Stimulated activated CD8-positive, alpha-beta memory T cell treated with anti-CD3 and anti-CD28 coated beads, Interleukin-4, amount 100 ng/mL, for 4 hours (primary cell): ENCODE measurements around the gene MAML2.

Experiments
- DNase-seq, 2 donors: peaks; one replicate each; pipeline ENCODE4 v3.0.0-alpha.2; 2020; ENCODE audit warnings: low read depth in 2 of 2, low spot score in 1 of 2

Gene MAML2

DNA sequence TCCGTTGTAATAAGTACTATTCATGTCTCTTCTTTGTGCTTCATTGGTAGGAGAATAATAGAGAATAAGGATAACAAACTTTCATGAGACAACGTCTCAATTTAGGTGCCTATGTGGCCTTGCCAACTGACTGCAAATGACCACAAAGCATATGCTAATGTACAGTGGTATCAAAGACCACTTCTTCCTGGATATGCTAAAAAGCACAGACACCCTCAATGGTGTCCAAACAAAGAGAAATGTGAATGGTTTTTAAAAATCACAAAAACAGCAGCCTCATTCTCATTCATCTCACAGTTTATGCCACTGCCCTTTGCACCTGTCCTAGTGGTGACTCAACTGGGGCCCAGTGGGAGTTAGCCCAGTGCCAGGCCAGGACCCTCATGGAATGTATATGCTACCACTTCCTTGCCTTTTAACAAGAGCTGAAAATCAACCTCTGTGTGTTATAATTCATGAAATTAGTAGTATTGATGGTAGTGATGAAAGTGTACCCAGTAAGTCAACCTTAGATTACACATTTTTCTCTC lies 353.9 kb downstream of the MAML2 start:
- no peak for DNase-seq

DNA sequence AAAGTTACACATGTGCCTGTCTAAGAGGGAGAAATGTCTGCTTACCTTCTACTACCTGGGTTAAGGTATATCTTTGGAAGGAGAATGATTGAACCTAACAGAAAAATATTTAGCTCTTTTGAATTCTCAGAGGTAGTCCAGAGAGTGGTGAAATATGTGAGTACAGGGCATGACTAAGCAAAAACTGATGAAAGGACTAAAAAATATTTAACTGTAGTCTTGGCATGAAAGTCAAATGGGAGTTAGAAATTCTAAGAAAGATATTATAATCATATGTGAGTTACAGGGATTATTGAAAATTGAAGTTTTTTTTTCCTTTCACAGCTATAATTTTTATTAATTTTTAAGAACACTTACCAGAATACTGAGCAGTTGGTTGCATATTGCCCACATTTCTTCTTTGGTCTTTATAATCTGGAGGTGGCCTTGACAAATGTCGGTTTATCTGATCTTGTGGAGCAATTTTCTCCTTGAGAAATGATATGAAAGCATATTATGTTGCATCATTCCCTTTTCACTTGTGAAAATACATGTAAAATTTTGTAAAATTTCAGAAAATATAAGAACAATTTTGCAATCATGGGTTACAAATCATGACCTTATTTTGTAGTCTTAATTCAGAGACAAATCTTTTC lies 357.7 kb downstream of the MAML2 start:
- no peak for DNase-seq

DNA sequence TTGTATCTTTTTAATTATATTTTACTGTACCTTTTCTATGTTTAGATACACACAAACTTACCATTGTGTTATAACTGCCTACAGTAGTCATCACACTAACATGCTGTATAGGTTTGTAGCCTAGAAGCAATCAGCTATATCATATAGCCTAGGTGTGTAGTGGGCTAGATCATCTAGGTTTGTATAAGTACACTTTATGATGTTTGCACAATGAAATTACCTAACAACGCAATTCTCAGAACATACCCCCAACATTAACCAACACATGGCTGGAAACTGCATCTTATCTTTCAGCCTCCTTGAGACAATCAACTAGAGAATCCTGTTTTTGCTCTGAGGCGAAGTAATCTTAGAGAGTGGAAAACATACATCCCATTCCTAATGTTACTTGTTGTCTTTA lies 358.9 kb downstream of the MAML2 start:
- no peak for DNase-seq

DNA sequence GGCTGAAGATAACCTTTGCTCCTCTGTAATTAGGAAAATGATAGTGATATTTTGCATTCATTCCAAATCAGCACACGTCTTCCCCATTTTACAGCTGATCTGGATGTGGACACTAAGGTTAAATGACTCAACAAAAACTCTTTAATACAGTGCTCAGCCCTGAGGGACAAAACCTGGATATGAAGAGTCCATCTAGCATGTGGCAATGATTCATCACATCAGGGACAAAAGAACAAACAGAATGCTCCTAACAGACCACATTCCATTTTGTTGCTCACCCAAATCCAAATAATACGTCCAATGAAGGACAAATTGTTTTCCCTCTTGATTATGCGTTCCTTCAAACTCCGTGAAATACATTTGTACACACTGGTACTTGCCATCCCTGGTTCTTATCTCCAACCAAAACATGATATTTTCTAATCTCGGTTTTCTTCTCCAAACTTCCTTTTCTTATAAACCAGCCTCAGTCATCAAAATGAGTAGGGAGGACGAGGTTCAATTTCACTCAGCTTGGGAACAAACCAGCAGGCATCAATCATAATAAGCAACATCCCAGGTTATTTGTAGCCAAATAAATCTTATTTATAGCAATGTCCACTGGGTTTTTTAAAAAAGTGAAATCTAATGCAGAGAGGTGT lies 365.3 kb downstream of the MAML2 start:
- DNase-seq: no peak

DNA sequence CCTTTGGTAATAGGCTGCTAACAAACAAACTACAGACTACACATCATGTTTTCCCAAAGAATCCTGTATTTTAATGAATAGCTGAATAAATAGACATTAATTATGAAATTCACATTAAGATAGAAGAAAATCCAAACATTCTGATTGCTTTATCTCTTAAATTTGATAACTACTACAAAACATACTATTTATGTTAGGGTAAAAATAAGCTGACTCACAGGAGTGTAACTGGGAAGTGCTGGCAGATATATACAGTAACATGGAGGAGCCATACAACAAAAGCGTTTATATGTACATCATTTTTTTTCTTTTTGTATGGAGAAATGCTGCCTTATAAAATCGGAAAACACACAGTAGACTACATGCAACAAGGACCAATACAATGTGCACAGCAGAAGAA lies 366.4 kb downstream of the MAML2 start:
- no peak for DNase-seq

DNA sequence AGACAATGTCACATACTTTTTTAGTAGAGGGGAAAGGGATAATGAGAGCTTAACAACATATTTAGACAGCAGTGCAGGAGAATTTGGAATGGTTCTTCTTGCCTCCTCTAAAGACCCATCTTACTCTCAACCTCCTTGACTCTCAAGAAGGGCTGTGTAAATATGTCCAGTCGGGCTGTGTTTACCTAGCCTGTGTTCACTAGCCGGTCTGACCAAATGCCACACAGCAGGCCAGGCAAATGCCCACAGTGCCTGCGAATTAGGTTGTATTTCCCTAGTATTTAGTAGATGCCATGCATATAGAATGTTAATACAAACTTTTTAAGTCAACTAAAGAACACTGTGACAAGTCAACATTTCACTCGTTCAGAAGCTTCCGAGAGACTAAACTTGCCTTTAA lies 367.7 kb downstream of the MAML2 start:
- DNase-seq: no peak

DNA sequence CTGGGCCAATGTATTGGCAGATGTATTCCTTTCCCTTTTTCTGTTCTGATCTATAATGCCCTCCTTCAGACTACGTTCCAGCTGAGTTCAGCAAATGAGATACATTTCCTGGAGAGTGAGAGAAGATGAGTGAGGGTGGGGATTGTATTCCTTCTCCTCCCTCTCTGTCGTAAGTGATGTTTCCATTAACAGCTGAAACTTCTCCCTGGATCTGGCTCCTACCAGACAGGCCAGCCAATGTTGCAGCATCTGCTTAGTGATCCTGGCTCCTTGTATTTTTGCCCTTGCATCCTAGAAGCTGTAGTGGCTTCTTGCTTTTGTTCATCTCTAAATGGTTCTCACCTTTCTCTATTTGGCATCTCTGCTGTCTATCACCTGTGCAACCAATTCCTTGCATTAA lies 370.9 kb downstream of the MAML2 start:
- no peak for DNase-seq

DNA sequence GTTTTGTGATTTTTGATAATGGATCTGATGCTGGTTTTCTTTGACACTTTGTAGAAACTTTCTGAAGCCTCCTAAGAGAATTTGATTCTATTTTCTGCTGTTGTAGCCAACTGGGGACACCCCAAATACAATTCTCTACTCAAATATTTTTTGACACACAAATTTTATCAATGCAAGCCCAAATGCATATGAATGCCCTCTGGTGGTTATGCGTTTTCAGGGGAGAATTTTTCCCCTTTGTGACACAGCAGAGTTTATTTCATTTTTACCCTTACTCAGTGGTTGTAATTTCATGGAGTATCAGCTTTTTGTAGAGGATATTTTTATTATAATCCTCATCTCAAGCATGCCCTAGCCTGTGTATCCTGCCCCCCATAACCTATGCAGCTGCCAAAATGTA lies 374.4 kb downstream of the MAML2 start:
- DNase-seq: no peak

DNA sequence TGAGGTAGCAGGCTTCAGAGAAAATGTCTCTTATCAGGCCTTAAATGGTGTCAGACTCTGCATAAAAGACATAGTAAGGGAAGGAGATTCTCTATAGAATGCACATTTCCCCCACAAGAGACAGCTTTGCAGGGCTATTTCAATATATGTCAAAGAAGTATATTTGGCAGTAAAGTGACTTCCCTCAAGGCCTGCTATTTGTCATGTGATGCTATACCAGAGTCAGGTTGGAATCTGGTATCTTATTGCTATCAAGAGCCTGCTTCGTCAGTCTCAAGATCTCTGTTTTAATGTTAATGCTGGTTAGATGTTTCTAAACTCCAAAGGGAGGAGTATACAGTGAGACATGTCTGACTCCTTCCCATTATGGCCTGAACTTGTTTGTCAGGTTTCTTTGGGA lies 378.7 kb downstream of the MAML2 start:
- DNase-seq: no peak

DNA sequence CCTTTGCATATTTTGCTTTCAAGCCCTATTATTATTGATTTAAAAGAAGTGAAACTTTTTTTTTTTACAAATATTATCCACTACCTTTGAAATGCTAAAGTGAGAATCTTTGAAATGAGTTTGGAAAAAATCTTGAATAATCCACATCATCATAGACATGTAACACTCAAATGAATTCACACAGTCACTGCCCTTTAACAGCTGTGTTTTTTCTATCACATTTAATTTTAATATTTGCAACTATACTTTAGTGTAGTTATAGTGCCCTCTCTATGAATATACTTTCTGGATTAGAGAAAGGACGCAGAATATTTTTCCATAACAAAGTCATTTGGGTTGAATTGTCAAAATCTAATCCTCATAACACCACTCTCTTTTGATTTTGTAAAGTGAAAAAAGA lies 381.2 kb downstream of the MAML2 start:
- no peak for DNase-seq

DNA sequence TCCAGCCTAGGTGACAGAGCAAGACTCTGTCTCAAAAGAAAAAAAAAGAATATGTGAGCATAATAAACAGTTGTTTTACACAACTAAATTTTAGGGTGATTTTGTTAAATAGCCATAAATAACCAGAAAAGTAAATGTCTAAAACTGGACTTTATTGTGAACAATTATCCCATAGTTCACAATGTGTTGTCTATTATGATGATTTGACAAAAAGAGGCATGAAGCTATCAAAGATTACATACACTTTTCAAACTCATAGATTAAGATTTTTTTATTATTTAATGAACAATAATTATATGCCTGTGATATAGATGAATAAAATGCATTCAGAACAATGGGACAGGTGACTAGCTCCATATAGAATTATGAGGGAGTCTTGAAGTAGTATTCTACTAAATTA lies 392.1 kb downstream of the MAML2 start:
- DNase-seq: no peak

DNA sequence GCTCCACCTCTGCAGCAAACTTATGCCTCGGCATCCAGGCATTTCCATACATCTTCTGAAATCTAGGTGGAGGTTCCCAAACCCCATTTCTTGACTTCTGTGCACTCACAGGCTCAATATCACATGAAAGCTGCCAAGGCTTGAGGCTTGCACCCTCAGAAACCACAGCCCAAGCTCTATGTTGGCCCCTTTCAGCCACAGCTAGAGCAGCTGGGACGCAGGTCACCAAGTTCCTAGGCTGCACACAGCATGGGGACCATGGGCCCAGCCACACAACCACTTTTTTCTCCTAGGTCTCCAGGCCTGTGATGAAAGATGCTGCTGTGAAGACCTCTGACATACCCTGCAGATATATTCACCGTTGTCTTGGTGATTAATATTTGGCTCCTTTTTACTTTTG lies 394.4 kb downstream of the MAML2 start:
- no peak for DNase-seq

DNA sequence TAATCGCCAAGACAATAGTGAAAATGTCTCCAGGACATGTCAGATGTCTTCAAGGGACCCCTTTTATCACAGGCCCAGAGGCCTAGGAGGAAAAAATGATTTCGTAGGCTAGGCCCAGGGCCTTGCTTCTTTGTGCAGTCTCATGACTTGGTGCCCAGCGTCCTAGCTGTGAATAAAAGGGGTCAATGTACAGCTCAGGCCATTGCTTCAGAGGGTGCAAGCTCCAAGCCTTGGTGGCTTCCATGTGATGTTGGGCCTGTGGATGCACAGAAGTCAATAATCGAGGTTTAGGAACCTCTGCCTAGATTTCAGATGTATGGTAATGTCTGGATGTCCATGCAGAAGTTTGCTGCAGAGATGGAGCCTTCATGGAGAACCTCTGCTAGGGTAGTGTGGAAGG lies 398.4 kb downstream of the MAML2 start:
- DNase-seq: no peak

DNA sequence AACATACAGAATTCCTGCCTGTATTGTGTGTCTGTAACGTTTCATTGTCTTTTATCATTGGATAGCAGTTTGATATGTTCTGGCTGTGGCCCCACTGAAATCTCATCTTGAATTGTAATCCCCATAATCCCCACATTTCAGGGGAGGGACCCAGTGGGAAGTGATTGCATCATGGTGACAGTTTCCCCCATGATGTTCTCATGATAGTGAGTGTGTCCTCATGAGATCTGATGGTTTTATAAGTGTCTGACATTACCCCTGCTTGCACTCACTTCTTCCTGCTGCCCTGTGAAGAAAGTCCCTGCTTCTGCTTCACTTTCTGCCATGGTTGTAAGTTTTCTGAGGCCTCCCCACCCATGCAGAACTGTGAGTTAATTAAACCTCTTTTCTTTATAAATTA lies 399.4 kb downstream of the MAML2 start:
- DNase-seq: no peak

DNA sequence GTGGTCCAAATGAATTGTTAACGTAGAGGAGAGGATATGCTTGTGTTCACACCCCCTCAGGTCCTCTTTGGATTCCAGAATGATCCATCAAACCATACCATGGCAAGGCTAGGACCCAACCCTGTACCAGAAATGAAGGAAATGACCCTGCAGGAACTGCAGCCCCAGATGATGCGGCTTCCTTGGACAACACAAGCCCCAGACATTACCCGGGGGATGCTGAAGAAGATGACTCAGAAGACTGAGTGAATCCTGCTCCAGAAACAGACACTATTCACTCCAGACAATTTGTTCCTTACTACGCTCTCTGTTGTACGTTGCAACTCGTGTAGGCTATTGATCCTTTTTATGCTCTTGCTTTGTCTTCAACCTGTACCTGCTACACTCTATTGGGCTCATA lies 403.9 kb downstream of the MAML2 start:
- DNase-seq: no peak

DNA sequence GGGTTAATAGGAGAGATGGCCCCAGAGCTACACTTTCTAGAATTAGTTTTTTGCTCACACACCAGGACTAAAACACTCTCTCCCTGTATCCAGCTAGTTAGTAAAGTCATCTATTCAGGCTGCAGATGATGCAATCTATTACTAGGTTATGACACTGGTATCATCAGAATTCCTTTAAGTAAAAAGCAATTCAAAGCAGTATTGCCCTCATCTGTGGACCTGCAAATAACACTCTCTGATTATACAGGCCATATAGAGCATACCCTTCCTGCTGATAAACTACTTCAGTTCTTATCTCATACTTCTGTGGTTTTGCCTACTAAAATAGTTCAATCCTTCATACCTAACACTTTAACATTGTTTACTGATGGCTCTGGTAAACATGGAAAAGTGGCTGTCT lies 405.6 kb downstream of the MAML2 start:
- no peak for DNase-seq

DNA sequence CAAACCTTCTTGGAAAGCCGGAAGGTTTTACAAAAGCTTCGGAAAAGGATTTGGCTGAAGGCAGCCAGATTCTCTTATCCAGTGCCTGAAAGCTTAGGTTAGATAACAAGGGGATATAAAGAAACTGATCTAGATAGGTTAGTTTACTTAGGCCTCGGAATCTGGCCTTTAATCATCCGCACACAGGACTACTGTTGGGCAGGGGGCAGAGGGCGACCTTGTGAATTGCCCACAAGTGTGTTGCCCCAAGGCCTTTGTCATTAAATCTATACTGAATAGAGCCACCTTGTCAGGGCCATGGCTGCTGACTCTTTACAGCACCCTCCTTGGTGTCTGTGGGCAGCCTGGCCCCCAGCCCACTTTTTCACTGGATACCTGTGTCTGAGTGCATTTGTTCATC lies 409.4 kb downstream of the MAML2 start:
- no peak for DNase-seq

DNA sequence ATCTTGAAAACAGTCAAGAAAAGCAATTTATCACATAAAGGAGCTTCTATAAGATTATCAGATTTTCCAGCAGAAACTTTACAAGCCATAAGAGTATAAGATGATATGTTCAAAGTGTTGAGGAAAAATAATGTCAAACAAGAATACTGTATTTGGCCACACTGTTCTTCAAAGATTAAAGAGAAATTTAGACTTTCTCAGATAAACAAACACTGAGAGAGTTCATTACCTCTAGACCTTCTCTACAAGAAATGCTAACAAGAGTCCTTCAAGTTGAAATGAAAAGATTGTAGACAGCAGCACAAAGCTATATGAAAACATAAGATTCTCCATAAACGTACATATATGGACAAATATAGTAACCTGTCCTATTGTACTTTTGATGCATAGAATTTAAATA lies 411.1 kb downstream of the MAML2 start:
- no peak for DNase-seq

DNA sequence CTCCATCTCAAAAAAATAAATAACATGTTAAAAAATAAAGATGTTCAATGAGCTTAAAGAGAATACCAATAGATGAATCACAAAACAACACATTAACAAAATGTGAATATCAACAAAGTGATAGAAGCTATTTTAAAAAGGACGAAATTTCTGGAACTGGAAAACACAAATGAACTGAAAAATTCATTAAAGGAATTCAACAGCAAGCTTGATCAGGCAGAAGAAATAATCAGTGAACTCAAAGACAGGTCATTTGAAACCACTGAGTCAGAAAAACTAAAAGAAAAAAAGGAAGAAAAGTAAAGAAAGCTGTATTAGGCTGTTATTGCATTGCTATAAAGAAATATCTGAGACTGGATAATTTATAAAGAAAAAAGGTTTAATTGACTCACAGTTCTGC lies 412.0 kb downstream of the MAML2 start:
- no peak for DNase-seq

DNA sequence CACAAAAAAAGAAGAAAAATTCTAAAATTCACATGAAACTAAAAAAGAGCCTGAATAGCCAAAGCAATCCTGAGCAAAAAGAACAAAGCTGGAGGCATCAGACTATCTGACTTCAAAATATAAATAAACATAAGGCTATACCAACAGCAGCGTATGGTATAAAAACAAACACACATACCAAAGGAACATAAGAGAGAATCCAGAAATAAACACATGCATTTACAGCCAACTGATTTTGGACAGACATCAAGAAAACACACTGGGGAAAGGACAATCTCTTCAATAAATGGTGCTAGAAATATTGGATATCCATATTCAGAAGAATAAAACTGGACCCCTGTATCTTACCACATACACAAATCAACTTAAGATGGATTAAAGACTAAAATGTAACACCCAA lies 416.3 kb downstream of the MAML2 start:
- no peak for DNase-seq
